Fibroblast of peridontal ligament (primary cell): ENCODE data around the gene RELCH.

ENCODE experiments used
- DNase-seq: peaks from one replicate; pipeline ENCODE4 v3.0.0-alpha.2; 2010; ENCODE audit errors: extremely low read depth

RELCH gene

DNA sequence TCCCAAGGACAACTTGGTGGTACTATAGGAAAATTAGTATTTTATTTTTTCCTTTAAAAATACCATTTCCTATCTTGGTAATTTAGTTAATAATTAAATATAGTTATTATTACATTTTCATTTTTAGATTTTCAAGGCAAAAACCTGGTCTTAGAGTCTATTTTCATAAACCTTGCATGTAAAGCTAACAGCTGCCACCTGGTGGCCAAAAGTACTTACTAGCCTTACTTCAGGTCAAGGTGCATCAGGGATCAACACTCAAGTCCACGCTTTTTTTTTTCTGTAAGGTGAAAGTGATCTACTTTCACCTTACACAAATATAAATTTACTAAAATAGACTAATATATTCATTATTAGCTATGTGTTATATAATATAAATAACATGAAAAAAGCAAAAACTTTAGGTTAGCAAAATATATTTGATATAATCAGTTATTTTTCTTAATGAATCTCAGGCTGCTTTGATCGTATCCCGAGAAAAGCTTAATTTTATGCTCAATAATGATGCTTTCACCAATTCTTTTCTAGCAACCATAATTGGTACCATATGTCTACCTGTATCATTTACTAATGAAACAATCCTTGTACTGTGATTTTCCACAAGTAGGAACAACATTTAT lies 62.5 kb downstream of the RELCH start:
- DNase-seq = peak; percentile 88

GRCh38 chr18:62250475-62250874 lies 63.4 kb downstream of the RELCH start:
- no peak for DNase-seq

DNA sequence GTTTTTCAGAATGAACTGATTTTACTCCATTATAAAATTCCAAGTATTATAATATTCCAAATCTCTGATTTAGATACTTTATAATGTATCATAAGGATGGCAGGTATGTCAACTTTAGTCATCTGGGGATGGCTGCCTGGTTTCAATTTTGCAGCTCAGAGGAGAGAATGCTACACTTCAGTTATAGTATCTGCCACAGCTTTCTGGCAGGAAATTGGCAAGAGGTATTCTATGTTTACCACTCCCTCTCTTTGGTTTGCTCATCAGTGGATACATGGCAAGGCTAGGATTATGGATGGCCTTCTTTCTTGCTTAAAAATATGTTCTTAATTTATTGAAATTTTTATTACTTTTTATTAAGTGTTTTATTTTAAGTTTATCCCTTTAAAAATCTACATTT lies 71.0 kb downstream of the RELCH start:
- no peak for DNase-seq

DNA sequence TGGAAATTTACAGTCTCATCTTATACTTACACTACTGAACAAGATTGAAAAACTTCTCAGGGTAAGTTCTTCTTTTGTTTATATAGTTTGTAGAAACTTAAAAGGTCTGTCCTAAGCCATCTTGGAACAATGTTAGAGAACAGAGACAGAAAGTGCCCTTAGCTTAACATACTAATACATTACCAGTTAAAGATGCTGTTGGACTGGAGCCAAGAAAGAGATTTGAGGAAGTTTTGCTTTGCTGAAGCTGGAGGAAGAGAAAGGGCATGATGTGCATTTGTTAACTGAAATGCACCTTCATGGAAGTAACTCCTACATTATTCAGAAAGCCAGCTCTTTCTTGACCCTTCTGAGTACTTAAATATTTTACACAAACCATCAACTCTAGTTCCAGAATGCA lies 71.6 kb downstream of the RELCH start:
- no peak for DNase-seq

DNA sequence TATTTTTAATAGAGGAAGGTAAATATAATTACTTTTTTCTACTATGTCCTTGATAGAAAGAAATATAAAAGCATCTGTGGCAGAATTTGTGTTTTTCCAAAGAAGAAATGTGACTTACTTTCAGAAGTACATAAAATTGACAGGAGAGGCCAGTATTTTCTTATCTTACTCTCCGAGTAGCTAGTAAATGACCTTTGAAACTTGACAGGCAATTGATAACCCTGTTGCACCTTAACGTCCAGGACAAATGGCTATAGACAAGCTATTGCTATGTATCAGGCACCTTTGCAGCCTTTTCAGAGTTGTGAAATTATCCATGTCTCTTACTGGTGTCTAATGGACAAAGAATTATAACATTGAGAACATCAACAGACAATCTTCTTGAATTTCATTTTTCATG lies 75.0 kb downstream of the RELCH start:
- DNase-seq = no peak

GRCh38 chr18:62264984-62265383 lies 77.9 kb downstream of the RELCH start:
- no peak for DNase-seq

DNA sequence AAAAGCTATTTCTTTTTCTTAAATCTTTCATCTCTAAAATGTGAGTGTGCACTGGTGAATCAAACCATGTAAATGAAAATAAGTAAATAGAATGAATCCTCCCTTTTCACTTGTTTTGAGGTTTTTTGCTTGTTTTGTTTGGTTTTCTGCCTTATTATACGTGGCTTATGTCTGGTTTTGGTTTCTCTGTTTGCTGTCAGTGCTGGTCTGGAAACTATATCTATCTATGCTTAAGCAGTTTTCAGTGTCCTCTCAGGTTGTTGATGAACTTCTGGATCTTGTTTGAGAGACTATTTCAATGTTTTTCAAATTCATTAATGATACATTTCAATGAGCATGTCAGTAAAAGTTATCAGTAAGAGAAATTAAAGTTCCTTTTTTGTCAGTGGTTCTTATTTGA lies 90.0 kb downstream of the RELCH start:
- DNase-seq = peak; percentile 5

GRCh38 chr18:62279561-62279960 lies 92.5 kb downstream of the RELCH start:
- DNase-seq = no peak

- DNase-seq = no peak
Observed at GRCh38 chr18:62280058-62280457, 93.0 kb downstream of the RELCH start.

DNA sequence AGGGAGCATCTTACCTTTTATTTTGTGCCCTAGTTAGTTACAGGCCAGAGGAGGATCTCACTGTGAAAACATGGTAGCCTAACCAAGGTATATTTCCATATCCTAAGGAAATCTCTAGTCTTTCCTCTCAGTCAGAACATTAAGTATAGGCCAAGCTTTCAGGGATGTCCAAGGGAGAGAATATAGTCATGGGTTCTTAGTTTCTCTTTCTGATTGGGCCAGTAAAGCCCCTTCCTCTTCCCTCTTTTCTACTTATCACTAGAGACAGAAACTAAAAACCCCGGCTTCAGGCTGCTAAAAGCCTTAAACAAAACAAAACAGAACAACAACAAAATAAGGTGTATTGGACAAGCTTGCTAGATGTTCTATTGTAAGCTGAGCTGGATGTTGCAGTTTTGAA lies 93.7 kb downstream of the RELCH start:
- no peak for DNase-seq

DNA sequence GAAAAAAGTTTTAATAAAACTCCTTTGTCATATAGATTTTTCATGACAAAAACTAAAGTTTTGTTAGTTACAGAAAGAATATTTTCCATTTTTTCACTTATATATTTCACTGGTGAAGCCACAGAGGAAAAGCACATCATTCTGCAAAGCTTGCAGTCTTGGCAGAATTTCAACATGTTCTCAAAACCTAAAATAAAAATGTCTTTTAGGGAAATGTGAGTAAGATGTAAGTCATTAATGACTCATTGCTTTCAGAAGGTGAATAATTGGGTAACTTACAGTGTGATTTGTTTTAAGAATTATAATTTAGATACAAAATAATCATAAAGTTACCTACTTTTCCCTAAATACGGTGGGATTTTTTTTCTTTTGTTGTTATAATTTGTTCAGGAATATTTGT lies 94.6 kb downstream of the RELCH start:
- DNase-seq = peak; percentile 84

- DNase-seq = peak; percentile 87
Observed at GRCh38 chr18:62282188-62282629, 95.2 kb downstream of the RELCH start.

DNA sequence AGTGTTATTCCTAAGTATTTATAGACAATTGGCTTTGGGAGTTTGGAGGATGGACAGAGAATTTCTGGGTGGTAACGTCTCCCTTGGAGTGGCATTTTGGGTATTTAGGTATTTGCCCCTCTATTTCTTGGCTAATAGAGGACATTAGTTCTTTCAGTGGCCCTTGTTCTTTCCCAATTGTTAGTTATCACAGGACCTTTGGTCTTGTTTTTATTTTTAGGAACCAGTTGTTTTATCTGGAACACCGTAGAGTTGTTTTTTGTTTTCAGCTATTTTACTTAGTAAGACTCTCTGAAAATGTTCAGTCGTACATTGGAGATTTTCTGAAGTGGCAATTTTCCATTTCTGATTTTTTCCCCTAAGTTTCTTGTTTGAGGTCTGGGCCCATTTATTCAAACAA lies 97.6 kb downstream of the RELCH start:
- no peak for DNase-seq

- DNase-seq = no peak
Observed at GRCh38 chr18:62285281-62285680, 98.2 kb downstream of the RELCH start.

GRCh38 chr18:62287781-62288664 lies 101.0 kb downstream of the RELCH start:
- DNase-seq = no peak

- no peak for DNase-seq
Observed at GRCh38 chr18:62288665-62289008, 101.6 kb downstream of the RELCH start.

DNA sequence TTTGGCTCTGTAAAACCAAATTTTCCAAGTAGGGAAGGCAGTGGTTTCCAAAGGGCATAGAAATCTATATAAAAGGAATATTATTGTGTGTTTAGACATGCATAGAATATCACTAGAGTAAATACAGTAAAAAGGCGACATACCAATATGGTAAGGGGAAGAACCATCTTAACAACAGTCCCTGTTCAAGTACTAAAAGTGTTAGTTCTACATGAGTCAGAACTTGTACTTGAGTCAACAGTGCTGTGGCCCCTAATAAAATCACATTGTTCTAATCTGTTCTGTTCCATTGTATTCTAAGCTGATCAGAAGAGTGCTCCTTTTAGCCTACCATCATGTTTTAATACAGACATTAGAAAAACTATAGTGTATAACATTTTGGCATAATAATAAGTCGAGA lies 102.0 kb downstream of the RELCH start:
- no peak for DNase-seq

- DNase-seq = no peak
Observed at GRCh38 chr18:62294073-62294472, 107.0 kb downstream of the RELCH start.

- no peak for DNase-seq
Observed at GRCh38 chr18:62300359-62300963, 113.4 kb downstream of the RELCH start.

GRCh38 chr18:62301322-62301721 lies 114.3 kb downstream of the RELCH start:
- no peak for DNase-seq

DNA sequence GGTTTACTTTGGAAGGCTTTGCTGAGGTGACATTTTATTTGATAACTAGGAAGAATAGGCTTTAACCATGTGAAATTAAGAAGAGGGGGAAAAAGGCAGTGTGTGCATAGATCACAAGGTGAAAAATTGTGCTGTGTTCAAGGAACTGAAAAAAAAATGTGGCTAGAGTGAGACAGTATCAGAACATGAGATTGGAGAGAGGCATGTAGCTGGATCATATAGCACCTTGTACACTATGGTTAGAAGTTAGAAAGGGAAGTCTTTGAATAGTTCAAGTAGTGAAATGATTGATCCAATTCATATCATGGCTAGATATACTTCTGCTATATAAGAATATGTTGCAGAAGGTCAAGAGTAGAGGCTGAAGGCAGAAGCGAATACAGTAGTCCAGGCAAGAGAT lies 125.8 kb downstream of the RELCH start:
- no peak for DNase-seq

DNA sequence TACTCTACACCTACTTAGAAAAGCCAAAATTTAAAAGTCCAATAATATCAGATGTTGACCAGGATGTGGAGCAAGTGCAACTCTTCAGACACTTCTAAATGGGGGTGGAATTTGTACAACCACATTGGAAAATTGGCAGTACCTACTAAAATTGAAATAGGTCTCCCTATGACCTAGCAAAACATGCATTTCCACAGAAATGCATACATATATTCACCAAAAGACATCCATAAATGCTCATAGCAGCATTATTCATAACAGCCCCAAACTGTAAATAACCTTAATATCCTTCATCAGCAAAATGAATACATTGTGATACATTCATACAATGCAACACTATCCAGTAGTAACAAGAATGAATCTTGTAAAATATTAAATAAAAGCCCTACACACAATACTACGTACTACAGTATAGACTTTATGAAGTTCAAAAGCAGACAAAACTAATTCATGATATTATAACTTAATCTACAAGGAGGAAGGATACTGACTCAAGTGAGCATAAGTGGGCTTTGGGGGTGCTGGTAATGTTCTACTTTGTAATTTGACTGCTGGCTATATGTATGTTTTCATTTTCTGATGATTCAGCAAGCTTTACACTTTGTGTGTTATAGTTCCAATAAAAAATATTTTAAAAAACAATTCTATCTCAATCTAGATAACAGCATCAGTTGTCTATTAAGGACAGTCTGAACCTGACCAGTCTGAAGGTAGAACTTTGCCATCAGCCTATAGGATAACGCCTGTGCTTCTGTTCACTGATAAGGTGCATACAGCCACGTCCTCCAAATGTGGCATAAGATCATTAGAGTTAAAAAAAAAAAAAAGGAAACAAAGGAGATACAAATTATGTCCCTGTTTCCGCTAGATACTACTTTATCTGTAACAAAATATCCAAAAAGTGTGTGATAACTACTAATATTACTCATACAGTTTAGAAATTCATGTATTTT lies 131.4 kb downstream of the RELCH start:
- no peak for DNase-seq
